ENCODE results near the gene CNIH1.

DNA sequence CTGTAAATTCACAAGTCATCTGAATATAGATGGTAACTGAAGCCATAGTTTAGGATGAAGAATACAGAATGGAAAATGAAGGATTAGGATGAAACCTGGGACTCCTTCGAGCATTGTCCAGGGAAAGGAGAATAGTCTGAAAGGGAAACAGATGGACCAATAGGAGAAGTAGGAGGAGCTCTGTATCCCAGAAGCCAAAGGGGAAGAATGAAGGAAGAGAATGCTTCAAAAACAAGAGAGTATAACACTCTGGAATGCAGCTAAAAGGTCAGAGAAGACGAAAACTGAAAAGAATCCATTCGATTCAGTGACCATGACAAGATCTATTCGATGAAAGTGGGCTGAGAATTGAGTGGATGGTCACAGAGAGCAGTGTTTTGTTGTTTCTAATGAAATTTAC lies 46.6 kb upstream of the CNIH1 start:
- TF ChIP-seq, protein P1, sequence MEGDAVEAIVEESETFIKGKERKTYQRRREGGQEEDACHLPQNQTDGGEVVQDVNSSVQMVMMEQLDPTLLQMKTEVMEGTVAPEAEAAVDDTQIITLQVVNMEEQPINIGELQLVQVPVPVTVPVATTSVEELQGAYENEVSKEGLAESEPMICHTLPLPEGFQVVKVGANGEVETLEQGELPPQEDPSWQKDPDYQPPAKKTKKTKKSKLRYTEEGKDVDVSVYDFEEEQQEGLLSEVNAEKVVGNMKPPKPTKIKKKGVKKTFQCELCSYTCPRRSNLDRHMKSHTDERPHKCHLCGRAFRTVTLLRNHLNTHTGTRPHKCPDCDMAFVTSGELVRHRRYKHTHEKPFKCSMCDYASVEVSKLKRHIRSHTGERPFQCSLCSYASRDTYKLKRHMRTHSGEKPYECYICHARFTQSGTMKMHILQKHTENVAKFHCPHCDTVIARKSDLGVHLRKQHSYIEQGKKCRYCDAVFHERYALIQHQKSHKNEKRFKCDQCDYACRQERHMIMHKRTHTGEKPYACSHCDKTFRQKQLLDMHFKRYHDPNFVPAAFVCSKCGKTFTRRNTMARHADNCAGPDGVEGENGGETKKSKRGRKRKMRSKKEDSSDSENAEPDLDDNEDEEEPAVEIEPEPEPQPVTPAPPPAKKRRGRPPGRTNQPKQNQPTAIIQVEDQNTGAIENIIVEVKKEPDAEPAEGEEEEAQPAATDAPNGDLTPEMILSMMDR (IDR thresholded peaks at IDR 0.05; ENCODE audit: insufficient read depth, low read length, poor library complexity, severe bottlenecking) = no peak
- TF ChIP-seq EZH2phosphoT487 (conservative IDR thresholded peaks at IDR 0.05; ENCODE audit: low read length) = no peak

All from SU-DHL-6 (cell line).